Psoas muscle (tissue), 8 donors: Measurements from ENCODE around the gene CFAP20. TPM values are rescaled to one million over a fixed set of nuclear protein-coding genes. Genes with fewer than 3 reads are reported as not detected.

Experiments used
- ATAC-seq, 4 donors: fragments of 200-7000 bp; cut with Tn5 transposase; one replicate each; pipeline ENCODE4 v1.9.1; 2020; ENCODE audit warnings: moderate library complexity in 3 of 4, mild to moderate bottlenecking in 2 of 4
- DNase-seq, 2 donors: peaks; one replicate each; pipeline ENCODE4 v3.0.0-alpha.2; 2020
- H3K27ac ChIP-seq: fragments of 200-600 bp; one replicate; pipeline ENCODE4 v1.8.0; 2022
- H3K27me3 ChIP-seq, 3 donors: fragments of 200-600 bp in 1 of 3; one replicate each; pipeline versions ENCODE4 v1.6.1 to v1.8.0; 2013 to 2022; ENCODE audit warnings: low read length in 2 of 3, mild to moderate bottlenecking in 2 of 3, moderate library complexity in 1 of 3; ENCODE audit not compliant: insufficient read depth in 3 of 3
- H3K36me3 ChIP-seq, 2 donors: fragments of 200-600 bp in 1 of 2; one replicate each; pipeline versions ENCODE4 v1.6.1 to v1.8.0; 2013 to 2022; ENCODE audit warnings: low read depth in 1 of 2, mild to moderate bottlenecking in 1 of 2, moderate library complexity in 1 of 2; ENCODE audit not compliant: insufficient read depth in 1 of 2
- H3K4me1 ChIP-seq: fragments of 200-600 bp; one replicate; pipeline ENCODE4 v1.8.0; 2022
- H3K4me3 ChIP-seq: fragments of 200-600 bp; one replicate; pipeline ENCODE4 v1.8.0; 2022; ENCODE audit warnings: mild to moderate bottlenecking
- H3K9me3 ChIP-seq: fragments of 200-600 bp; one replicate; pipeline ENCODE4 v1.8.0; 2022
- CTCF ChIP-seq: fragments of 200-600 bp; IDR thresholded peaks from one replicate; pipeline ENCODE4 v1.8.0; 2022; ENCODE audit warnings: antibody characterized with exemption
- WGBS, 3 donors: extraction: QIAGEN DNeasy Blood & Tissue Kit; methylation state at CpG; one replicate each; pipeline versions ENCODE4 v1.1.6 to v1.1.7; 2013; 5-methylcytosine and 5-hydroxymethylcytosine counted together
- intact Hi-C, 2 donors: fragments of 100-400 bp; cut with DNase I; formaldehyde crosslinking; loops; one replicate each; pipeline versions ENCODE4 v1.11.0 to v1.14.2; 2022
- polyA plus RNA-seq, 3 donors: library from polyadenylated mRNA; stranded (reverse); fragments of 200-250 nt; gene quantifications; one replicate each; pipeline ENCODE4 v1.2.3, GENCODE V29; 2013
- total RNA-seq, 4 donors: library from RNA; stranded (reverse); fragmentation: NEBNext Ultra II Directional in 2 of 4; extraction: Animal tissue kit (Norgen Biotek cat#: 25700) in 2 of 4; gene quantifications; one replicate each; pipeline versions ENCODE4 v1.2.1 to v1.2.4, GENCODE V29; 2021 to 2023
- donor health status: healthy with polysubstance abuse.
- donor health status: DM: no; HTN: no; CAD: no; lungs with moderate emphysema.
- donor health status: Bipolar disorder and iron deficiency.
- donor health status: healthy.
- donor health status: DM: yes; HTN: yes; CAD: no.
- donor health status: DM: no; HTN: no; CAD: no.
- donor health status: DM: no; HTN: no; CAD: no.
- donor health status: DM: yes; HTN: yes; CAD: no.

Gene CFAP20
- total and polyA plus RNA-seq, 7 donors = 5.6 to 22.0 (median 9.4) TPM

GRCh38 chr16:58127033-58127556 lies 2.1 kb downstream of the CFAP20 start:
- no peak for DNase-seq
- H3K36me3 ChIP-seq = no peaks in the 10 kb centered on the region
- TF ChIP-seq CTCF = peak; percentile 29
- no peaks in the 10 kb centered on the region for H3K27me3 ChIP-seq
- no peak for ATAC-seq
- WGBS, 3 donors = 7 to 10% (median 7%) methylated on average over 7 of the region's 7 CpGs
- intact Hi-C loops = loop anchor here in 1 of 2 donors (5.0 to 10.0 kb wide), 2 partner anchors 232 to 315 kb away; no protein-coding TSS in a partner anchor
- peak overlapping the region; percentile 86 for H3K4me3 ChIP-seq
- no peaks in the 10 kb centered on the region for H3K9me3 ChIP-seq
- peaks cover 33% of the 10 kb centered on the region for H3K4me1 ChIP-seq
- peak overlapping the region; percentile 2 for H3K27ac ChIP-seq

DNA sequence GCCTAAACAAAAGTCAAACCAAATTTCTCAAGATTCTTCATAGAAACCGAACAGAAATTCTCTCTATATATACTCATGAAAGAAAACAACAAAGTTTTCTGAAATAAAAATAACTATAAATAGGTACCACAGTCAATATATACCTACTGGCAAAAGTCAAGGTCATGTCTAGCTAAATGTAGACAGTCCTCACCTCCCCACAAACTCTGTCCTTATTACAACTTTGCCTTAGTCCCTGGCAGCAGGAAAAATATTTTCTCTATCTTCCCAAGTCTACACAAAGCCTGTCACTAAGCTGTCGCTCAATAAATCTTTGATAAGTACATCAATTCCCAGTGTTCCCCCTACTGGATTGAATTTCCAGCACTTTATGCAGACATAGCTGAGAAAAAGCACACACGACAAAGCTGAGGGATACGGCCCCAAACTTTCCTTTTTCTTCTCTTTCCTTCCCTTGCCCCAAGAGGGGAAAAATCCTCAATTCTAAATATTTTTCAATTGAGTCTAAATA lies 2.7 kb downstream of the CFAP20 start:
- no peaks in the 10 kb centered on the region for H3K36me3 ChIP-seq
- intact Hi-C loops = loop anchor here in 1 of 2 donors (5.0 to 10.0 kb wide), 2 partner anchors 232 to 314 kb away; no protein-coding TSS in a partner anchor
- ATAC-seq = no peak
- no peaks in the 10 kb centered on the region for H3K9me3 ChIP-seq
- peaks cover 37% of the 10 kb centered on the region for H3K4me1 ChIP-seq
- no peak for TF ChIP-seq CTCF
- peak overlapping the region; percentile 86 for H3K4me3 ChIP-seq
- no peak overlapping the region for H3K27ac ChIP-seq
- WGBS, 3 donors = 16 to 25% (median 25%) methylated on average over 4 of the region's 4 CpGs
- DNase-seq = no peak
- no peaks in the 10 kb centered on the region for H3K27me3 ChIP-seq

DNA sequence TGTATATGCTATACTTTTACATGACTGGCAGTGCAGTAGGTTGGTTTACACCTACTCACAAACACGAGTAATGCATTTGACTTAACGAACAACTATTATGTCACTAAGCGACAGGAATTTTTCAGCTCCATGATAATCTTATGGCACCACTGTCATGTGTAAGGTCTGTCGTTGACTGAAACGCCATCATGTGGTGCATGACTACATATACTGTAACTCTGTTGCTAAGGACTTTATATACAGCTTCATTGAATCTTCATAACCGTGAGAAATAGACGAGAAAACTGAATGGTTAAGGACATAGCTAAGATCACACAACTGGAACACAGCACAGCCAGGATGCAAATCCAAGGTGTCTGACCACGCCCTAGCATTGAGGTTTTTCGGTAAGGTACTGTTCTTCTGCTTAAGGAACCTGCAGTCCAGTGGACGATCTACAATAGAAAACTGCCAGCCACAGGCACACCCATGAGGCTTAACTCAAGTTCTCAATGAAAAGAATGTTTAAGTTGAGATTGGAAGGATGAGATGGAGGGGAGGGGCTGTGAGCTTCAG lies 3.3 kb downstream of the CFAP20 start:
- intact Hi-C loops = loop anchor here in 1 of 2 donors (5.0 to 10.0 kb wide), 2 partner anchors 231 to 314 kb away; no protein-coding TSS in a partner anchor
- ATAC-seq = no peak

GRCh38 chr16:58125041-58125440 lies 4.1 kb downstream of the CFAP20 start:
- no peak for DNase-seq
- Histone ChIP-seq H3K4me1 (peaks cover 41% of the 10 kb centered on the region), H3K9me3 (no peaks in the 10 kb centered on the region), H3K4me3 (no peak overlapping the region), H3K36me3 (no peaks in the 10 kb centered on the region), H3K27ac (no peak overlapping the region), H3K27me3 (no peaks in the 10 kb centered on the region)
- no peak for ATAC-seq
- intact Hi-C loops = loop anchor here in 1 of 2 donors (5.0 to 10.0 kb wide), 2 partner anchors 230 to 313 kb away; no protein-coding TSS in a partner anchor
- no peak for TF ChIP-seq CTCF
- 77 to 82% (median 82%) methylated on average over 4 of the region's 4 CpGs for WGBS, 3 donors

More for the DNA sequence above, 3.3 kb downstream of the CFAP20 start:
- Histone ChIP-seq H3K4me3 (no peak overlapping the region), H3K27ac (no peak overlapping the region), H3K27me3 (no peaks in the 10 kb centered on the region), H3K36me3 (no peaks in the 10 kb centered on the region), H3K9me3 (no peaks in the 10 kb centered on the region), H3K4me1 (peaks cover 41% of the 10 kb centered on the region)
- WGBS, 3 donors = 50 to 55% (median 54%) methylated on average over 10 of the region's 10 CpGs
- TF ChIP-seq CTCF = no peak
- no peak for DNase-seq
